Keratinocyte (primary cell): ENCODE measurements around the gene C2orf76. TPM values are rescaled to one million over a fixed set of nuclear protein-coding genes. Genes with fewer than 3 reads are reported as not detected.

Experiments used
- DNase-seq: peaks from one replicate; pipeline ENCODE4 v3.0.0-alpha.2; 2011; ENCODE audit warnings: low read depth, missing footprints, low spot score
- FAIRE-seq: peaks from 2 replicates; lab custom pipeline; 2011; peaks lifted over from hg19 to GRCh38; lab: Jason Lieb, UNC
- H2AFZ ChIP-seq: 2 replicates; pipeline ENCODE4 v1.6.0; 2012; ENCODE audit warnings: low read length, control low read depth, inconsistent platforms; ENCODE audit not compliant: control insufficient read depth
- H3K27ac ChIP-seq: 2 replicates; pipeline ENCODE4 v1.5.1; 2011; ENCODE audit warnings: low read length; ENCODE audit not compliant: control insufficient read depth, insufficient read depth
- H3K27me3 ChIP-seq: 3 replicates; pipeline ENCODE4 v1.6.0; 2011; ENCODE audit warnings: low read length; ENCODE audit not compliant: control insufficient read depth, insufficient read depth; ENCODE audit errors: extremely low read depth
- H3K36me3 ChIP-seq, 2 experiments: 2 replicates in 1 of 2; 3 replicates in 1 of 2; pipeline ENCODE4 v1.5.1; 2011; ENCODE audit warnings: low read length in 2 of 2, mild to moderate bottlenecking in 1 of 2; ENCODE audit not compliant: control insufficient read depth in 2 of 2, insufficient read depth in 2 of 2; ENCODE audit errors: extremely low read depth in 1 of 2
- H3K4me1 ChIP-seq: 3 replicates; pipeline ENCODE4 v1.5.1; 2011; ENCODE audit warnings: low read length; ENCODE audit not compliant: control insufficient read depth, insufficient read depth; ENCODE audit errors: extremely low read depth
- H3K4me2 ChIP-seq: 3 replicates; pipeline ENCODE4 v1.6.0; 2011; ENCODE audit warnings: low read depth, low read length; ENCODE audit not compliant: control insufficient read depth, insufficient read depth; ENCODE audit errors: extremely low read depth
- H3K4me3 ChIP-seq, 3 experiments: fragments of 200-600 bp in 1 of 3; sonication (generic) in 1 of 3; 2 replicates in 2 of 3; 3 replicates in 1 of 3; pipeline ENCODE4 v1.5.1; 2011 to 2016; ENCODE audit warnings: low read length in 3 of 3, mild to moderate bottlenecking in 3 of 3, control low read depth in 2 of 3, inconsistent platforms in 1 of 3, low read depth in 1 of 3, mixed read lengths in 1 of 3, mixed run types in 1 of 3, moderate library complexity in 1 of 3; ENCODE audit not compliant: control insufficient read depth in 2 of 3, insufficient read depth in 2 of 3; ENCODE audit errors: extremely low read depth in 1 of 3
- H3K79me2 ChIP-seq: 2 replicates; pipeline ENCODE4 v1.6.0; 2012; ENCODE audit warnings: low read length; ENCODE audit not compliant: control insufficient read depth, insufficient read depth
- H3K9ac ChIP-seq: 3 replicates; pipeline ENCODE4 v1.6.0; 2011; ENCODE audit warnings: low read length; ENCODE audit not compliant: control insufficient read depth, insufficient read depth; ENCODE audit errors: extremely low read depth
- H3K9me1 ChIP-seq: 3 replicates; pipeline ENCODE4 v1.6.0; 2011; ENCODE audit warnings: low read length; ENCODE audit not compliant: control insufficient read depth, insufficient read depth; ENCODE audit errors: extremely low read depth
- H3K9me3 ChIP-seq: 2 replicates; pipeline ENCODE4 v1.5.1; 2012; ENCODE audit warnings: low read depth, low read length; ENCODE audit not compliant: control insufficient read depth
- H4K20me1 ChIP-seq: 3 replicates; pipeline ENCODE4 v1.6.0; 2011; ENCODE audit warnings: low read length; ENCODE audit not compliant: control insufficient read depth, insufficient read depth; ENCODE audit errors: extremely low read depth
- EZH2 ChIP-seq: IDR thresholded peaks from one replicate; pipeline ENCODE4 v1.6.1; 2012; ENCODE audit warnings: inconsistent platforms, mild to moderate bottlenecking, low read length, moderate library complexity
- dilution Hi-C: fragments of 300-500 bp; cut with MboI; formaldehyde crosslinking; loops from one replicate; pipeline ENCODE4 v1.7.0; 2020; ENCODE audit warnings: low sequenced_read_pairs; ENCODE audit not compliant: extremely low pct_ligation_motif_present
- polyA plus RNA-seq, 5 experiments: library from polyadenylated mRNA; depleted of rRNA in 3 of 5; stranded (reverse) in 3 of 5; stranded (forward) in 1 of 5; unstranded in 1 of 5; fragments of >200 nt; gene quantifications; 1 replicate in 1 of 5; 2 replicates in 3 of 5; 3 replicates in 1 of 5; pipeline versions ENCODE4 v1.2.1 to v1.2.3, GENCODE V29; 2011 to 2012; ENCODE audit warnings: missing spikeins in 2 of 5, low read depth in 1 of 5, low replicate concordance in 1 of 5
- TF ChIP-seq, protein P1 (sequence below), 3 experiments: IDR thresholded peaks in 1 of 3; conservative IDR thresholded peaks in 1 of 3; optimal IDR thresholded peaks in 1 of 3; 2 replicates in 2 of 3; 3 replicates in 1 of 3; pipeline versions ENCODE3 to v1.5.1; 2011; ENCODE audit warnings: low read length in 3 of 3, mild to moderate bottlenecking in 3 of 3, moderate library complexity in 2 of 3, control low read depth in 1 of 3, inconsistent platforms in 1 of 3; ENCODE audit not compliant: insufficient read depth in 2 of 3; ENCODE audit errors: extremely low read depth in 1 of 3

C2orf76 gene
- polyA plus RNA-seq, 1 donor (not counting 4 experiments of a cell fraction or from before 2014, with no cell fraction given) = 17.9 TPM

DNA sequence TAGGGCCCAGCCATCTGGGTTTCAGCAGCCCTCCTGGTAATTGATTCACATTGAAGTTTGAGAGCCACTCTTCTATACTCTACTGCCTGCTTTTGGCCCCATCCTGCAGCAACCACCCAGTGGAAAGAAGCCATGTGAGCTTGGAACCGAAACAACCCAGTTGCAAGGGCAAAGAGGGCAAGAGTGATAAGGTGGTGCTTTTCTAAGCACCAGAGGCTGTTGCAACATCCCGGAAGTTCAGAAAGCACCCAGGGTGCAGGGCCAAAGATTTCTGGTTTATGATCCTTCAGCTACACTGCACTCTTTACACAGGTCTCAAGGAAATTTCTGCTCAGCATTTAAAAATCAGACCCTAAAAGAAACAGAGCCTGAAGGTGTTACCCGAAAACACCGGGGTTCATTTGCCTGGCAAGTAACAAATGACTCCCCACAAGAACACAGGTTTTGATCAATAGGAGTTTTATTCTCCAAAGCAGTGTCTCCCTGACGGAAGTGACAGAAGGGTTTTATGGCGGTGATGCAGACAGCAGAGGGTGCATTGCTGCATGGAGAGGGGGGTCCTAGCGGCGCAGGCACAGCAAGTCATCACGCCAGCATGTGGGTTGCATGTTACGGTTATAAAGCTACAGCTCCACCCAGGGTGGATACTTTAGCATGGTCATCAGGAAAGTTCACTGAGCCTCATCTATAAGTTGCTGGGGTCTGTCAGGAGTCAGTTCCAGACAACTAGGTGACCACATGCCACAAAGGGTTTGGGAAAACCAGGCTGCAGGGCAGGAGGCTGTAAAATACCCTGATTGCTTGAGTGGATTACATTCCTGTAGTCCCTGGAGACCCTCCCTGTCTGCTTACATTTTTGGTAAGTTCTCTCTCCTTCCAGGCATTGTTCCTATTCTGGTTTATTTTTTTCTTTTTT is 36.3 kb upstream of the C2orf76 start:
- Histone ChIP-seq H3K27ac (no peak overlapping the region), H3K9me3 (no peaks in the 10 kb centered on the region), H3K4me2 (no peak overlapping the region), H3K4me1 (peaks cover 12% of the 10 kb centered on the region), H3K79me2 (no peaks in the 10 kb centered on the region), H3K9ac (no peak overlapping the region), H4K20me1 (no peaks in the 10 kb centered on the region), H3K4me3 (no peak overlapping the region), H3K36me3 (no peaks in the 10 kb centered on the region), H2AFZ (no peak overlapping the region), H3K9me1 (peaks cover 6% of the 10 kb centered on the region), H3K27me3 (peaks cover 3% of the 10 kb centered on the region)
- FAIRE-seq (no peak), DNase-seq (no peak)
- dilution Hi-C loops = no loop called here
- TF ChIP-seq, protein P1, sequence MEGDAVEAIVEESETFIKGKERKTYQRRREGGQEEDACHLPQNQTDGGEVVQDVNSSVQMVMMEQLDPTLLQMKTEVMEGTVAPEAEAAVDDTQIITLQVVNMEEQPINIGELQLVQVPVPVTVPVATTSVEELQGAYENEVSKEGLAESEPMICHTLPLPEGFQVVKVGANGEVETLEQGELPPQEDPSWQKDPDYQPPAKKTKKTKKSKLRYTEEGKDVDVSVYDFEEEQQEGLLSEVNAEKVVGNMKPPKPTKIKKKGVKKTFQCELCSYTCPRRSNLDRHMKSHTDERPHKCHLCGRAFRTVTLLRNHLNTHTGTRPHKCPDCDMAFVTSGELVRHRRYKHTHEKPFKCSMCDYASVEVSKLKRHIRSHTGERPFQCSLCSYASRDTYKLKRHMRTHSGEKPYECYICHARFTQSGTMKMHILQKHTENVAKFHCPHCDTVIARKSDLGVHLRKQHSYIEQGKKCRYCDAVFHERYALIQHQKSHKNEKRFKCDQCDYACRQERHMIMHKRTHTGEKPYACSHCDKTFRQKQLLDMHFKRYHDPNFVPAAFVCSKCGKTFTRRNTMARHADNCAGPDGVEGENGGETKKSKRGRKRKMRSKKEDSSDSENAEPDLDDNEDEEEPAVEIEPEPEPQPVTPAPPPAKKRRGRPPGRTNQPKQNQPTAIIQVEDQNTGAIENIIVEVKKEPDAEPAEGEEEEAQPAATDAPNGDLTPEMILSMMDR (optimal IDR thresholded peaks at IDR 0.05 in 1 of 3, IDR thresholded peaks at IDR 0.05 in 1 of 3, conservative IDR thresholded peaks at IDR 0.05 in 1 of 3; ENCODE audit: extremely low read depth in 1 of 3, insufficient read depth in 2 of 3, low read length in 3 of 3) = no peak
- TF ChIP-seq EZH2 = no peak

DNA sequence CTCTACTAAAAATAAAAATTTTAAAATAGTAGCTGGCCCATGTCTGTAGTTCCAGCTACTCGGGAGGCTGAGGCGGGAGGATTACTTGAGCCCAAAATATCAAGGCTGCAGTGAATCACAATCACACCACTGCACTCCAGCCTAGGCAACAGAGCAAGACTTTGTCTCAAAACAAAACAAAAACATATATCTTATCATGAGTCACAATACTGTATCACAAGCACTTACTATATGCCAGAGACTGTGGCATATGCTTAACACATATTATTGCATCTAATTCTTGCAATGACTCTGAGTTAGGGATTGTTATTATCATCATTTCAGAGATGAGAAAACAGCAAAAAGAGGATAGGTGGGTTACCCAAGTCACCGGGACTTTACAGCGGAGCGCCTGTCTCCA is 35.5 kb upstream of the C2orf76 start:
- dilution Hi-C loops = no loop called here
- H3K9me1 ChIP-seq = peaks cover 6% of the 10 kb centered on the region
- no peak for DNase-seq
- FAIRE-seq = no peak
- no peak overlapping the region for H3K27ac ChIP-seq
- TF ChIP-seq, protein P1 (optimal IDR thresholded peaks at IDR 0.05 in 1 of 3, IDR thresholded peaks at IDR 0.05 in 1 of 3, conservative IDR thresholded peaks at IDR 0.05 in 1 of 3; ENCODE audit: extremely low read depth in 1 of 3, insufficient read depth in 2 of 3, low read length in 3 of 3) = no peak
- TF ChIP-seq EZH2 = no peak
- peaks cover 12% of the 10 kb centered on the region for H3K4me1 ChIP-seq
- no peak overlapping the region for H3K4me2 ChIP-seq
- no peaks in the 10 kb centered on the region for H4K20me1 ChIP-seq
- no peaks in the 10 kb centered on the region for H3K79me2 ChIP-seq
- H3K36me3 ChIP-seq = no peaks in the 10 kb centered on the region
- H2AFZ ChIP-seq = no peak overlapping the region
- no peak overlapping the region for H3K9ac ChIP-seq
- peaks cover 3% of the 10 kb centered on the region for H3K27me3 ChIP-seq
- H3K9me3 ChIP-seq = no peaks in the 10 kb centered on the region
- H3K4me3 ChIP-seq = no peak overlapping the region
